ENCODE data around the gene NKAP. TPM values are rescaled to one million over a fixed set of nuclear protein-coding genes. Genes with fewer than 3 reads are reported as not detected.
A peak's percentile ranks its signal among the peaks of the same experiment; 100 is the strongest.

The NKAP gene
- 4.2 and 6.5 TPM in 2 replicates for total RNA-seq (2014; rRNA removed; shearing (Covaris generic); ENCODE audit: low replicate concordance)

- Histone ChIP-seq H4K20me1 (ENCODE audit: insufficient read depth, low read depth, low read length) (no peaks in the 10 kb centered on the region), H3K79me2 (ENCODE audit: low read length) (peaks cover 21% of the 10 kb centered on the region)
Observed at GRCh38 chrX:119943185-119943988, at the start of gene NKAP. NKAP (minus strand) TSS chrX:119943751; CDS start chrX:119943605, 146 bp downstream.

GRCh38 chrX:119991005-119991787, 47.6 kb upstream of the NKAP start:
- no peak overlapping the region for H3K27ac ChIP-seq (ENCODE audit: low read length)
- no peaks in the 10 kb centered on the region for H3K27me3 ChIP-seq (ENCODE audit: low read length)
- no peak for DNase-seq
- H3K4me1 ChIP-seq (ENCODE audit: low read length), result no peaks in the 10 kb centered on the region
- H3K79me2 ChIP-seq (ENCODE audit: low read length), result no peaks in the 10 kb centered on the region
- H2AFZ ChIP-seq (ENCODE audit: low read length), result no peak overlapping the region
- no peaks in the 10 kb centered on the region for H3K9me2 ChIP-seq (replicated peaks; ENCODE audit: insufficient read depth, low read length)
- no peaks in the 10 kb centered on the region for H3K9me3 ChIP-seq (ENCODE audit: low read length)
- no peak overlapping the region for H3K4me3 ChIP-seq (ENCODE audit: low read length)
- no peak overlapping the region for H3K4me2 ChIP-seq (ENCODE audit: low read depth, low read length, poor library complexity, severe bottlenecking)
- H4K20me1 ChIP-seq (ENCODE audit: insufficient read depth, low read depth, low read length), result no peaks in the 10 kb centered on the region
- no peaks in the 10 kb centered on the region for H3K36me3 ChIP-seq (ENCODE audit: insufficient read depth, low read length)
- no peak overlapping the region for H3K9ac ChIP-seq (ENCODE audit: low read length)

More at GRCh38 chrX:119943185-119943988, at the start of gene NKAP:
- peak within 1 kb of the TSS; percentile 74 for H2AFZ ChIP-seq (ENCODE audit: low read length)
- no peaks in the 10 kb centered on the region for H3K36me3 ChIP-seq (ENCODE audit: insufficient read depth, low read length)
- H3K27me3 ChIP-seq (ENCODE audit: low read length), result no peaks in the 10 kb centered on the region
- no peaks in the 10 kb centered on the region for H3K9me2 ChIP-seq (replicated peaks; ENCODE audit: insufficient read depth, low read length)
- peaks cover 11% of the 10 kb centered on the region for H3K4me1 ChIP-seq (ENCODE audit: low read length)
- peak within 1 kb of the TSS; percentile 79 for H3K4me3 ChIP-seq (ENCODE audit: low read length)
- DNase-seq, result peak; percentile 94
- peak within 1 kb of the TSS; percentile 81 for H3K4me2 ChIP-seq (ENCODE audit: low read depth, low read length, poor library complexity, severe bottlenecking)
- H3K9ac ChIP-seq (ENCODE audit: low read length), result peak within 1 kb of the TSS; percentile 87
- peak within 1 kb of the TSS; percentile 45 for H3K27ac ChIP-seq (ENCODE audit: low read length)
- no peaks in the 10 kb centered on the region for H3K9me3 ChIP-seq (ENCODE audit: low read length)

- Histone ChIP-seq H3K79me2 (ENCODE audit: low read length) (no peaks in the 10 kb centered on the region), H3K9ac (ENCODE audit: low read length) (no peak overlapping the region), H3K9me2 (replicated peaks; ENCODE audit: insufficient read depth, low read length) (no peaks in the 10 kb centered on the region), H3K27ac (ENCODE audit: low read length) (no peak overlapping the region), H3K4me3 (ENCODE audit: low read length) (no peak overlapping the region), H3K27me3 (ENCODE audit: low read length) (no peaks in the 10 kb centered on the region), H3K9me3 (ENCODE audit: low read length) (no peaks in the 10 kb centered on the region), H3K4me2 (ENCODE audit: low read depth, low read length, poor library complexity, severe bottlenecking) (no peak overlapping the region), H3K36me3 (ENCODE audit: insufficient read depth, low read length) (no peaks in the 10 kb centered on the region), H2AFZ (ENCODE audit: low read length) (no peak overlapping the region), H4K20me1 (ENCODE audit: insufficient read depth, low read depth, low read length) (no peaks in the 10 kb centered on the region), H3K4me1 (ENCODE audit: low read length) (no peaks in the 10 kb centered on the region)
- DNase-seq, result no peak
Observed at GRCh38 chrX:119990556-119991004, 47.0 kb upstream of the NKAP start.

- H3K4me3 ChIP-seq (ENCODE audit: low read length), result no peak overlapping the region
- H3K27ac ChIP-seq (ENCODE audit: low read length), result no peak overlapping the region
- no peak overlapping the region for H2AFZ ChIP-seq (ENCODE audit: low read length)
- no peaks in the 10 kb centered on the region for H3K4me1 ChIP-seq (ENCODE audit: low read length)
- DNase-seq, result no peak
- H3K9ac ChIP-seq (ENCODE audit: low read length), result no peak overlapping the region
- H3K9me3 ChIP-seq (ENCODE audit: low read length), result no peaks in the 10 kb centered on the region
- no peaks in the 10 kb centered on the region for H3K36me3 ChIP-seq (ENCODE audit: insufficient read depth, low read length)
- H4K20me1 ChIP-seq (ENCODE audit: insufficient read depth, low read depth, low read length), result no peaks in the 10 kb centered on the region
- no peak overlapping the region for H3K4me2 ChIP-seq (ENCODE audit: low read depth, low read length, poor library complexity, severe bottlenecking)
- H3K27me3 ChIP-seq (ENCODE audit: low read length), result no peaks in the 10 kb centered on the region
- H3K79me2 ChIP-seq (ENCODE audit: low read length), result no peaks in the 10 kb centered on the region
- H3K9me2 ChIP-seq (replicated peaks; ENCODE audit: insufficient read depth, low read length), result no peaks in the 10 kb centered on the region
Observed at GRCh38 chrX:119989905-119990555, 46.5 kb upstream of the NKAP start.

GRCh38 chrX:119986203-119986602, 42.7 kb upstream of the NKAP start:
- H3K79me2 ChIP-seq (ENCODE audit: low read length), result no peaks in the 10 kb centered on the region
- no peak for DNase-seq
- H3K4me3 ChIP-seq (ENCODE audit: low read length), result no peak overlapping the region
- no peak overlapping the region for H3K27ac ChIP-seq (ENCODE audit: low read length)
- H3K9ac ChIP-seq (ENCODE audit: low read length), result no peak overlapping the region
- no peaks in the 10 kb centered on the region for H3K4me1 ChIP-seq (ENCODE audit: low read length)
- no peaks in the 10 kb centered on the region for H3K9me3 ChIP-seq (ENCODE audit: low read length)
- H2AFZ ChIP-seq (ENCODE audit: low read length), result no peak overlapping the region
- no peaks in the 10 kb centered on the region for H3K9me2 ChIP-seq (replicated peaks; ENCODE audit: insufficient read depth, low read length)
- H3K36me3 ChIP-seq (ENCODE audit: insufficient read depth, low read length), result no peaks in the 10 kb centered on the region
- H4K20me1 ChIP-seq (ENCODE audit: insufficient read depth, low read depth, low read length), result no peaks in the 10 kb centered on the region
- H3K4me2 ChIP-seq (ENCODE audit: low read depth, low read length, poor library complexity, severe bottlenecking), result no peak overlapping the region
- H3K27me3 ChIP-seq (ENCODE audit: low read length), result no peaks in the 10 kb centered on the region

GRCh38 chrX:119984652-119985051, 41.1 kb upstream of the NKAP start:
- Histone ChIP-seq H4K20me1 (ENCODE audit: insufficient read depth, low read depth, low read length) (no peaks in the 10 kb centered on the region), H3K27me3 (ENCODE audit: low read length) (no peaks in the 10 kb centered on the region), H2AFZ (ENCODE audit: low read length) (no peak overlapping the region), H3K4me1 (ENCODE audit: low read length) (no peaks in the 10 kb centered on the region), H3K4me2 (ENCODE audit: low read depth, low read length, poor library complexity, severe bottlenecking) (no peak overlapping the region), H3K9ac (ENCODE audit: low read length) (no peak overlapping the region), H3K4me3 (ENCODE audit: low read length) (no peak overlapping the region), H3K79me2 (ENCODE audit: low read length) (no peaks in the 10 kb centered on the region), H3K9me3 (ENCODE audit: low read length) (no peaks in the 10 kb centered on the region), H3K9me2 (replicated peaks; ENCODE audit: insufficient read depth, low read length) (no peaks in the 10 kb centered on the region), H3K36me3 (ENCODE audit: insufficient read depth, low read length) (no peaks in the 10 kb centered on the region), H3K27ac (ENCODE audit: low read length) (no peak overlapping the region)
- no peak for DNase-seq

GRCh38 chrX:119983494-119983893, 39.9 kb upstream of the NKAP start:
- no peaks in the 10 kb centered on the region for H3K79me2 ChIP-seq (ENCODE audit: low read length)
- no peaks in the 10 kb centered on the region for H3K27me3 ChIP-seq (ENCODE audit: low read length)
- no peak overlapping the region for H2AFZ ChIP-seq (ENCODE audit: low read length)
- no peak overlapping the region for H3K27ac ChIP-seq (ENCODE audit: low read length)
- H4K20me1 ChIP-seq (ENCODE audit: insufficient read depth, low read depth, low read length), result no peaks in the 10 kb centered on the region
- DNase-seq, result no peak
- H3K4me1 ChIP-seq (ENCODE audit: low read length), result no peaks in the 10 kb centered on the region
- H3K4me3 ChIP-seq (ENCODE audit: low read length), result no peak overlapping the region
- H3K36me3 ChIP-seq (ENCODE audit: insufficient read depth, low read length), result no peaks in the 10 kb centered on the region
- no peak overlapping the region for H3K9ac ChIP-seq (ENCODE audit: low read length)
- H3K9me2 ChIP-seq (replicated peaks; ENCODE audit: insufficient read depth, low read length), result no peaks in the 10 kb centered on the region
- H3K9me3 ChIP-seq (ENCODE audit: low read length), result no peaks in the 10 kb centered on the region
- no peak overlapping the region for H3K4me2 ChIP-seq (ENCODE audit: low read depth, low read length, poor library complexity, severe bottlenecking)

GRCh38 chrX:119982145-119982544, 38.6 kb upstream of the NKAP start:
- H3K9me2 ChIP-seq (replicated peaks; ENCODE audit: insufficient read depth, low read length), result no peaks in the 10 kb centered on the region
- no peaks in the 10 kb centered on the region for H4K20me1 ChIP-seq (ENCODE audit: insufficient read depth, low read depth, low read length)
- H3K4me2 ChIP-seq (ENCODE audit: low read depth, low read length, poor library complexity, severe bottlenecking), result no peak overlapping the region
- no peaks in the 10 kb centered on the region for H3K9me3 ChIP-seq (ENCODE audit: low read length)
- H3K4me3 ChIP-seq (ENCODE audit: low read length), result no peak overlapping the region
- H3K79me2 ChIP-seq (ENCODE audit: low read length), result no peaks in the 10 kb centered on the region
- no peaks in the 10 kb centered on the region for H3K27me3 ChIP-seq (ENCODE audit: low read length)
- no peak overlapping the region for H3K9ac ChIP-seq (ENCODE audit: low read length)
- H3K36me3 ChIP-seq (ENCODE audit: insufficient read depth, low read length), result no peaks in the 10 kb centered on the region
- no peak overlapping the region for H3K27ac ChIP-seq (ENCODE audit: low read length)
- no peaks in the 10 kb centered on the region for H3K4me1 ChIP-seq (ENCODE audit: low read length)
- no peak for DNase-seq
- no peak overlapping the region for H2AFZ ChIP-seq (ENCODE audit: low read length)

Data from Karpas-422 (cell line).